ENCODE results near the gene GRIK3.
"Not testable (repeated sequence)": the region's sequence is repeated elsewhere in the genome, so short reads cannot be mapped to it uniquely, and the experiment has no call there.

GRIK3 gene

GRCh38 chr1:36910886-36911540, 123.3 kb downstream of the GRIK3 start:
- H3F3A ChIP-seq (ENCODE audit: control insufficient read depth, insufficient read depth), result no peaks in the 10 kb centered on the region
- no peaks in the 10 kb centered on the region for H3K4me1 ChIP-seq (ENCODE audit: control insufficient read depth, low read length)
- no peak overlapping the region for H3K27ac ChIP-seq (ENCODE audit: low read depth, low read length)
- H3K79me2 ChIP-seq (ENCODE audit: control insufficient read depth, low read length), result no peaks in the 10 kb centered on the region
- no peaks in the 10 kb centered on the region for H3K9me3 ChIP-seq (ENCODE audit: control insufficient read depth, insufficient read depth, low read length)
- H3K9me2 ChIP-seq (replicated peaks; ENCODE audit: control insufficient read depth, low read length), result no peaks in the 10 kb centered on the region
- TF ChIP-seq, protein P1, sequence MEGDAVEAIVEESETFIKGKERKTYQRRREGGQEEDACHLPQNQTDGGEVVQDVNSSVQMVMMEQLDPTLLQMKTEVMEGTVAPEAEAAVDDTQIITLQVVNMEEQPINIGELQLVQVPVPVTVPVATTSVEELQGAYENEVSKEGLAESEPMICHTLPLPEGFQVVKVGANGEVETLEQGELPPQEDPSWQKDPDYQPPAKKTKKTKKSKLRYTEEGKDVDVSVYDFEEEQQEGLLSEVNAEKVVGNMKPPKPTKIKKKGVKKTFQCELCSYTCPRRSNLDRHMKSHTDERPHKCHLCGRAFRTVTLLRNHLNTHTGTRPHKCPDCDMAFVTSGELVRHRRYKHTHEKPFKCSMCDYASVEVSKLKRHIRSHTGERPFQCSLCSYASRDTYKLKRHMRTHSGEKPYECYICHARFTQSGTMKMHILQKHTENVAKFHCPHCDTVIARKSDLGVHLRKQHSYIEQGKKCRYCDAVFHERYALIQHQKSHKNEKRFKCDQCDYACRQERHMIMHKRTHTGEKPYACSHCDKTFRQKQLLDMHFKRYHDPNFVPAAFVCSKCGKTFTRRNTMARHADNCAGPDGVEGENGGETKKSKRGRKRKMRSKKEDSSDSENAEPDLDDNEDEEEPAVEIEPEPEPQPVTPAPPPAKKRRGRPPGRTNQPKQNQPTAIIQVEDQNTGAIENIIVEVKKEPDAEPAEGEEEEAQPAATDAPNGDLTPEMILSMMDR (IDR thresholded peaks at IDR 0.05; ENCODE audit: low read depth, low read length, poor library complexity, severe bottlenecking), result no peak
- TF ChIP-seq EZH2phosphoT487 (IDR thresholded peaks at IDR 0.05; ENCODE audit: borderline replicate concordance, low read length), result no peak
- H4K20me1 ChIP-seq (ENCODE audit: control insufficient read depth, insufficient read depth, low read depth, low read length), result no peaks in the 10 kb centered on the region
- H3K4me3 ChIP-seq (ENCODE audit: low read length), result no peak overlapping the region
- H3K4me2 ChIP-seq (ENCODE audit: low read length), result no peak overlapping the region
- no peaks in the 10 kb centered on the region for H3K27me3 ChIP-seq (ENCODE audit: control insufficient read depth, low read length)
- no peaks in the 10 kb centered on the region for H3K36me3 ChIP-seq (ENCODE audit: control insufficient read depth, low read length)

DNA sequence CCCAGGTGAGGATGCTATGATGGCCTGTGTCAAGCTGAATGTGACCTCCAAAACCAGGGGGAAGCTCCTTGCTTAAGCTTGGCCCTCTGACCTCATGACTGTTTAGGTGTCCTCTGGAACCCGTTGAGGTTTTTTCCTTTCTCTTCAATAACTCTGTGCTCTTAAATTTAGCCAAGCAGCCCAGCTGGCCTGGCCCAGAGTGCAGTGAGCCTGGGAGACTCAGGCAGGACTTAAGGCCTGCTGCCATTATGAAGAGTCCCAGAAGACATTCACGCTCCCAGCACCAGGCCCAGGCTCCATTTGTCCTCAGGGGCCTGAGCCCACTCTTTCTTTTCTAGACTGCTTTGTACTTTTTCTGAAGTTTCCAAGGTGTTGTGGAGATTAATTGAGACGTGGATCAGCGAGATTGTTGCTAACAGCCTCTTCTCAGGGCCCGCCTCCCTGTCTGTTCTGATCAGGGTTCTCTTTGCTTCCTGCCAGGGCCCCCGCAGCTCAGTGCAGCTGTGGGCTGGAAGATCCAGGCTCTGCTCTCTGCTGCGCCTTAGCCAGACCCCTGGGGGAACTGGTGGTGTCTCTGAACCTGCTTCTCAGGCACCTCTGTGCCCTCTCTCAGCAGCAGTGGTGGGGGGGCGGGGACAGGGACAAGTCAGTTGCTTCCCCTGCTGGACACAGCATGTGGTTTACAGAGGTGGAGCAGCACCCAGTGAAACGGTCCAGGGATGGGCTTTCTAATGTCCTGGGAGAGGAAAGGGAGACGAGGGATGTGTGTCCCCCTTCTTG, 124.2 kb downstream of the GRIK3 start:
- no peak overlapping the region for H3K4me3 ChIP-seq (ENCODE audit: low read length)
- H3K9me2 ChIP-seq (replicated peaks; ENCODE audit: control insufficient read depth, low read length), result no peaks in the 10 kb centered on the region
- H3K4me2 ChIP-seq (ENCODE audit: low read length), result no peak overlapping the region
- no peaks in the 10 kb centered on the region for H3F3A ChIP-seq (ENCODE audit: control insufficient read depth, insufficient read depth)
- no peaks in the 10 kb centered on the region for H3K4me1 ChIP-seq (ENCODE audit: control insufficient read depth, low read length)
- no peak overlapping the region for H3K27ac ChIP-seq (ENCODE audit: low read depth, low read length)
- no peaks in the 10 kb centered on the region for H3K36me3 ChIP-seq (ENCODE audit: control insufficient read depth, low read length)
- TF ChIP-seq, protein P1 (IDR thresholded peaks at IDR 0.05; ENCODE audit: low read depth, low read length, poor library complexity, severe bottlenecking), result no peak
- TF ChIP-seq EZH2phosphoT487 (IDR thresholded peaks at IDR 0.05; ENCODE audit: borderline replicate concordance, low read length), result no peak
- no peaks in the 10 kb centered on the region for H3K9me3 ChIP-seq (ENCODE audit: control insufficient read depth, insufficient read depth, low read length)
- H3K79me2 ChIP-seq (ENCODE audit: control insufficient read depth, low read length), result no peaks in the 10 kb centered on the region
- H4K20me1 ChIP-seq (ENCODE audit: control insufficient read depth, insufficient read depth, low read depth, low read length), result no peaks in the 10 kb centered on the region
- no peaks in the 10 kb centered on the region for H3K27me3 ChIP-seq (ENCODE audit: control insufficient read depth, low read length)

DNA sequence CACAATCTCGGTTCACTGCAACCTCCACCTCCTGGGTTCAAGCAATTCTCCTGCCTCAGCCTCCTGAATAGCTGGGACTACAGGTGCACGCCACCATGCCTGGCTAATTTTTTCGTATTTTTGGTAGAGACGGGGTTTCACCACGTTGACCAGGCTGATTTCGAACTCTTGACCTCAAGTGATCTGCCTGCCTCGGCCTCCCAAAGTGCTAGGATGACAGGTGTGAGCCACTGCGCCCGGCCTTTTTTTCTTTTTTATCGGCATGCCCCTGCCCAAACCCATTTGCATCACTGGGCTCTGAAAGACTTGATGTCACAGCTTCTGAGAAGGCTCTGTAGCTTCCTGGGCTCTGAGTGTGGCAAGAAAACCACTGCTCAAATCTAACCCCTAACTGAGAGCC, 125.0 kb downstream of the GRIK3 start:
- H3K79me2 ChIP-seq (ENCODE audit: control insufficient read depth, low read length); H3K9me2 ChIP-seq (replicated peaks; ENCODE audit: control insufficient read depth, low read length); H3F3A ChIP-seq (ENCODE audit: control insufficient read depth, insufficient read depth); H3K4me2 ChIP-seq (ENCODE audit: low read length); H4K20me1 ChIP-seq (ENCODE audit: control insufficient read depth, insufficient read depth, low read depth, low read length); H3K36me3 ChIP-seq (ENCODE audit: control insufficient read depth, low read length); H3K27me3 ChIP-seq (ENCODE audit: control insufficient read depth, low read length); H3K4me3 ChIP-seq (ENCODE audit: low read length); H3K4me1 ChIP-seq (ENCODE audit: control insufficient read depth, low read length); H3K27ac ChIP-seq (ENCODE audit: low read depth, low read length); H3K9me3 ChIP-seq (ENCODE audit: control insufficient read depth, insufficient read depth, low read length): not testable (repeated sequence)

GRCh38 chr1:36908096-36908495, 126.2 kb downstream of the GRIK3 start:
- H3F3A ChIP-seq (ENCODE audit: control insufficient read depth, insufficient read depth), result no peaks in the 10 kb centered on the region
- H3K79me2 ChIP-seq (ENCODE audit: control insufficient read depth, low read length), result no peaks in the 10 kb centered on the region
- no peak overlapping the region for H3K27ac ChIP-seq (ENCODE audit: low read depth, low read length)
- H4K20me1 ChIP-seq (ENCODE audit: control insufficient read depth, insufficient read depth, low read depth, low read length), result no peaks in the 10 kb centered on the region
- no peaks in the 10 kb centered on the region for H3K36me3 ChIP-seq (ENCODE audit: control insufficient read depth, low read length)
- no peaks in the 10 kb centered on the region for H3K4me1 ChIP-seq (ENCODE audit: control insufficient read depth, low read length)
- no peak overlapping the region for H3K4me3 ChIP-seq (ENCODE audit: low read length)
- no peaks in the 10 kb centered on the region for H3K9me3 ChIP-seq (ENCODE audit: control insufficient read depth, insufficient read depth, low read length)
- peaks cover 4% of the 10 kb centered on the region; the same call in 1 of the 2 replicates for H3K27me3 ChIP-seq (ENCODE audit: control insufficient read depth, low read length)
- no peak overlapping the region for H3K4me2 ChIP-seq (ENCODE audit: low read length)
- H3K9me2 ChIP-seq (replicated peaks; ENCODE audit: control insufficient read depth, low read length), result no peaks in the 10 kb centered on the region
- no peak for TF ChIP-seq EZH2phosphoT487 (IDR thresholded peaks at IDR 0.05; ENCODE audit: borderline replicate concordance, low read length)
- TF ChIP-seq, protein P1 (IDR thresholded peaks at IDR 0.05; ENCODE audit: low read depth, low read length, poor library complexity, severe bottlenecking), result no peak

All from DOHH2 (cell line).